Neural cell (in vitro differentiated cells): Measurements from ENCODE around the gene RALGPS1. TPM values are rescaled to one million over a fixed set of nuclear protein-coding genes. Genes with fewer than 3 reads are reported as not detected.

ENCODE experiments used
- H2AFZ ChIP-seq: fragments of 200-600, 300-800 bp; sonication (generic), shearing (Covaris generic); 2 replicates; pipeline ENCODE4 v1.6.0; 2014; ENCODE audit warnings: low read depth, mild to moderate bottlenecking, antibody characterized with exemption, low read length, moderate library complexity
- H3F3A ChIP-seq: fragments of 200-600 bp; shearing (Covaris generic); 2 replicates; pipeline ENCODE4 v1.6.1; 2016; ENCODE audit warnings: mild to moderate bottlenecking, moderate library complexity, mixed read lengths, antibody characterized with exemption, low read length; ENCODE audit not compliant: insufficient read depth, poor library complexity, severe bottlenecking
- H3K27ac ChIP-seq: fragments of 200-600, 300-800 bp; sonication (generic), shearing (Covaris generic); 2 replicates; pipeline ENCODE4 v1.5.1; 2014; ENCODE audit warnings: mild to moderate bottlenecking, low read length, moderate library complexity
- H3K27me3 ChIP-seq: fragments of 300-800, 200-600 bp; sonication (generic), shearing (Covaris generic); 2 replicates; pipeline ENCODE4 v1.6.0; 2014; ENCODE audit warnings: mild to moderate bottlenecking, low read depth, low read length, moderate library complexity; ENCODE audit not compliant: insufficient read depth
- H3K36me3 ChIP-seq: fragments of 300-800, 200-600 bp; sonication (generic), shearing (Covaris generic); 2 replicates; pipeline ENCODE4 v1.5.1; 2014; ENCODE audit warnings: mild to moderate bottlenecking, antibody characterized with exemption, low read length, moderate library complexity; ENCODE audit not compliant: insufficient read depth
- H3K4me2 ChIP-seq: fragments of 300-800, 200-600 bp; sonication (generic), shearing (Covaris generic); 2 replicates; pipeline ENCODE4 v1.6.0; 2014; ENCODE audit warnings: mild to moderate bottlenecking, low read length
- H3K4me3 ChIP-seq: fragments of 300-800, 200-600 bp; sonication (generic), shearing (Covaris generic); 2 replicates; pipeline ENCODE4 v1.5.1; 2014; ENCODE audit warnings: mild to moderate bottlenecking, low read length, moderate library complexity
- H3K79me2 ChIP-seq: fragments of 200-600 bp; shearing (Covaris generic); replicated peaks from 2 replicates; pipeline ENCODE4 v1.6.0; 2014; ENCODE audit warnings: mild to moderate bottlenecking, low read length, moderate library complexity; ENCODE audit not compliant: insufficient read depth
- H3K9ac ChIP-seq: fragments of 300-800, 200-600 bp; sonication (generic), shearing (Covaris generic); 2 replicates; pipeline ENCODE4 v1.6.1; 2016; ENCODE audit warnings: mild to moderate bottlenecking, low read length, mixed read lengths
- H3K9me2 ChIP-seq: fragments of 200-600 bp; shearing (Covaris generic); 2 replicates; pipeline ENCODE4 v1.6.1; 2016; ENCODE audit warnings: mild to moderate bottlenecking, low read length, mixed read lengths; ENCODE audit not compliant: insufficient read depth
- H3K9me3 ChIP-seq: fragments of 200-600, 300-800 bp; sonication (generic), shearing (Covaris generic); 2 replicates; pipeline ENCODE4 v1.6.1; 2016; ENCODE audit warnings: mild to moderate bottlenecking, mixed run types, low read length, moderate library complexity, mixed read lengths
- H4K20me1 ChIP-seq: fragments of 200-600 bp; shearing (Covaris generic); 2 replicates; pipeline ENCODE4 v1.6.1; 2016; ENCODE audit warnings: mild to moderate bottlenecking, mixed run types; ENCODE audit not compliant: insufficient read depth
- EP300 ChIP-seq: fragments of 450-650 bp; conservative IDR thresholded peaks from 2 replicates; pipeline ENCODE4 v1.6.1; 2014; ENCODE audit warnings: antibody characterized with exemption, mild to moderate bottlenecking, moderate library complexity; ENCODE audit not compliant: poor library complexity, severe bottlenecking
- EZH2 ChIP-seq: fragments of 200-600, 300-800 bp; shearing (Covaris generic), sonication (generic); IDR thresholded peaks from 2 replicates; pipeline ENCODE4 v1.6.1; 2014; ENCODE audit warnings: antibody characterized with exemption, low read length, borderline replicate concordance, mild to moderate bottlenecking; ENCODE audit not compliant: insufficient read depth, poor library complexity, severe bottlenecking
- MXI1 ChIP-seq: fragments of 450-650 bp; conservative IDR thresholded peaks from 2 replicates; pipeline ENCODE4 v1.6.1; 2014; ENCODE audit warnings: antibody characterized with exemption, mild to moderate bottlenecking; ENCODE audit not compliant: poor library complexity, severe bottlenecking
- POLR2AphosphoS5 ChIP-seq: IDR thresholded peaks from 2 replicates; pipeline ENCODE4 v1.6.1; 2012
- RAD21 ChIP-seq: fragments of 450-650 bp; conservative IDR thresholded peaks from 2 replicates; pipeline ENCODE4 v1.6.1; 2014; ENCODE audit warnings: antibody characterized with exemption, mild to moderate bottlenecking, moderate library complexity
- SMC3 ChIP-seq: fragments of 450-650 bp; conservative IDR thresholded peaks from 2 replicates; pipeline ENCODE4 v1.6.1; 2014; ENCODE audit warnings: antibody characterized with exemption, mild to moderate bottlenecking, moderate library complexity; ENCODE audit not compliant: poor library complexity
- TAF1 ChIP-seq: IDR thresholded peaks from 2 replicates; pipeline ENCODE4 v1.6.1; 2012; ENCODE audit warnings: low read depth
- polyA plus RNA-seq: library from polyadenylated mRNA; depleted of rRNA; stranded (reverse); fragments of >200 nt; gene quantifications from 2 replicates; pipeline ENCODE4 v1.2.3, GENCODE V29; 2014
- TF ChIP-seq, protein P1 (sequence below): fragments of 450-650 bp; IDR thresholded peaks from 2 replicates; pipeline ENCODE4 v1.5.1; 2014; ENCODE audit warnings: antibody characterized with exemption, mild to moderate bottlenecking, moderate library complexity; ENCODE audit not compliant: poor library complexity, severe bottlenecking
- TF ChIP-seq, protein P2 (sequence below): IDR thresholded peaks from 2 replicates; pipeline ENCODE4 v1.6.1; 2012; ENCODE audit warnings: borderline replicate concordance

Gene RALGPS1
- polyA plus RNA-seq, 1 donor from 2014 or later: 37.1 TPM

DNA sequence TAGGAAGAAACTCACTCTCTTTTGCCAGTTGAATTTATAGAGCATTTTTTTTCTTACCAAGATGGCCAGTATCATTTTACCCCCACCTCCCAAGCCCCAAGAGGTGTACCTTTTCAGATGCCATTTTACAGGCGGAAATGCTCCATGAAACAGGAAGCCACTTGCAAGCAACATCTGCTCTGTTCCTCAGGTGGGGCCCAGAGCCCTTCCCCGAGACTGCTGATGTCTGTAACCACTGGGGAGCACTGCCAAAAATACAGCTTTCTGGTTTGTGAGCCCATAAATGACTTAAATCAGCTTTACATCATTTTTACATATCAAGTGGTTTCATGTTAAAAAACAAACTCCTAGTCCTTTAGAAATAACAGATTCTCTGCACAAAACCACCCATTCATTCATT is 307.1 kb downstream of the RALGPS1 start:
- TF ChIP-seq MXI1: no peak
- TF ChIP-seq EZH2: no peak
- no peak for TF ChIP-seq POLR2AphosphoS5
- no peak for TF ChIP-seq RAD21
- TF ChIP-seq, protein P1, sequence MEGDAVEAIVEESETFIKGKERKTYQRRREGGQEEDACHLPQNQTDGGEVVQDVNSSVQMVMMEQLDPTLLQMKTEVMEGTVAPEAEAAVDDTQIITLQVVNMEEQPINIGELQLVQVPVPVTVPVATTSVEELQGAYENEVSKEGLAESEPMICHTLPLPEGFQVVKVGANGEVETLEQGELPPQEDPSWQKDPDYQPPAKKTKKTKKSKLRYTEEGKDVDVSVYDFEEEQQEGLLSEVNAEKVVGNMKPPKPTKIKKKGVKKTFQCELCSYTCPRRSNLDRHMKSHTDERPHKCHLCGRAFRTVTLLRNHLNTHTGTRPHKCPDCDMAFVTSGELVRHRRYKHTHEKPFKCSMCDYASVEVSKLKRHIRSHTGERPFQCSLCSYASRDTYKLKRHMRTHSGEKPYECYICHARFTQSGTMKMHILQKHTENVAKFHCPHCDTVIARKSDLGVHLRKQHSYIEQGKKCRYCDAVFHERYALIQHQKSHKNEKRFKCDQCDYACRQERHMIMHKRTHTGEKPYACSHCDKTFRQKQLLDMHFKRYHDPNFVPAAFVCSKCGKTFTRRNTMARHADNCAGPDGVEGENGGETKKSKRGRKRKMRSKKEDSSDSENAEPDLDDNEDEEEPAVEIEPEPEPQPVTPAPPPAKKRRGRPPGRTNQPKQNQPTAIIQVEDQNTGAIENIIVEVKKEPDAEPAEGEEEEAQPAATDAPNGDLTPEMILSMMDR: no peak
- no peak for TF ChIP-seq SMC3
- no peak for TF ChIP-seq TAF1
- TF ChIP-seq EP300: no peak
- TF ChIP-seq, protein P2, sequence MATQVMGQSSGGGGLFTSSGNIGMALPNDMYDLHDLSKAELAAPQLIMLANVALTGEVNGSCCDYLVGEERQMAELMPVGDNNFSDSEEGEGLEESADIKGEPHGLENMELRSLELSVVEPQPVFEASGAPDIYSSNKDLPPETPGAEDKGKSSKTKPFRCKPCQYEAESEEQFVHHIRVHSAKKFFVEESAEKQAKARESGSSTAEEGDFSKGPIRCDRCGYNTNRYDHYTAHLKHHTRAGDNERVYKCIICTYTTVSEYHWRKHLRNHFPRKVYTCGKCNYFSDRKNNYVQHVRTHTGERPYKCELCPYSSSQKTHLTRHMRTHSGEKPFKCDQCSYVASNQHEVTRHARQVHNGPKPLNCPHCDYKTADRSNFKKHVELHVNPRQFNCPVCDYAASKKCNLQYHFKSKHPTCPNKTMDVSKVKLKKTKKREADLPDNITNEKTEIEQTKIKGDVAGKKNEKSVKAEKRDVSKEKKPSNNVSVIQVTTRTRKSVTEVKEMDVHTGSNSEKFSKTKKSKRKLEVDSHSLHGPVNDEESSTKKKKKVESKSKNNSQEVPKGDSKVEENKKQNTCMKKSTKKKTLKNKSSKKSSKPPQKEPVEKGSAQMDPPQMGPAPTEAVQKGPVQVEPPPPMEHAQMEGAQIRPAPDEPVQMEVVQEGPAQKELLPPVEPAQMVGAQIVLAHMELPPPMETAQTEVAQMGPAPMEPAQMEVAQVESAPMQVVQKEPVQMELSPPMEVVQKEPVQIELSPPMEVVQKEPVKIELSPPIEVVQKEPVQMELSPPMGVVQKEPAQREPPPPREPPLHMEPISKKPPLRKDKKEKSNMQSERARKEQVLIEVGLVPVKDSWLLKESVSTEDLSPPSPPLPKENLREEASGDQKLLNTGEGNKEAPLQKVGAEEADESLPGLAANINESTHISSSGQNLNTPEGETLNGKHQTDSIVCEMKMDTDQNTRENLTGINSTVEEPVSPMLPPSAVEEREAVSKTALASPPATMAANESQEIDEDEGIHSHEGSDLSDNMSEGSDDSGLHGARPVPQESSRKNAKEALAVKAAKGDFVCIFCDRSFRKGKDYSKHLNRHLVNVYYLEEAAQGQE: no peak
- Histone ChIP-seq H3K9me2 (no peaks in the 10 kb centered on the region), H3K79me2 (no peaks in the 10 kb centered on the region), H3K4me2 (no peak overlapping the region), H3K27ac (no peak overlapping the region), H3K9me3 (no peaks in the 10 kb centered on the region), H2AFZ (no peak overlapping the region), H3K36me3 (no peaks in the 10 kb centered on the region), H4K20me1 (no peaks in the 10 kb centered on the region), H3K4me3 (no peak overlapping the region), H3K27me3 (peaks cover 10% of the 10 kb centered on the region), H3F3A (no peaks in the 10 kb centered on the region), H3K9ac (no peak overlapping the region)

DNA sequence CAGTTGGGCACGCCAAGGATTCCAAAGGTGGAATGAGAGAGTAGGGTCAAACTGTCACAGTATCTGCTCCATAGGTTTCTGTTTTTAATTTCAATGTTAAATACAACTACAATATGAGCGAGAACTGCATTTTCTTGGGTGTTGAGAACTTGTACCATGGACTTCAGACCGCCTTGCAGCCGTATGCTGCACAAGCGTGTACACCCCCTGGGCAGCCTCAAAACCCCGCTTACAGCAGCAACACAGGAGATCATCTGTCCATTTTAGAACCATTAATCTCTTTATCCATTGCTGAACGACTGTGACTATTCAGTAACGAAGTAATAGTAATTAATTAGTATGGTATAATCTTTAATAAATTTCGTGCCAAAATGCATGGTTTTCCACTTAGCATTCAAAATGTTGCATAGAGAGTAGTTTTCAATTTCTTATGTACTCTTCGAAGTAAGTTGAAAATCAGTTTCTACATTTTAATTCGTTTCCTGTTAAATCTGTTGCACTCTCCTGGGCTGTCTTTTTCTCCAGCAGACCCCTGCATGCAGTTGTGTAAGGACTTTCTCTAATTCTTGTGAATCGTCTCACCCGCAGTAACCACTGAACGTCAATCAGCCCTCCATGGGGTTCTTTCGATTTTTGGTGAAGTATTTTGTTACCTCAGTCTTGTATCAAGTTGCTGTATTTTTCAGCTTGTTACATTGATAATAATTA is 308.0 kb downstream of the RALGPS1 start:
- Histone ChIP-seq H3K36me3 (no peaks in the 10 kb centered on the region), H4K20me1 (no peaks in the 10 kb centered on the region), H3K9me3 (no peaks in the 10 kb centered on the region), H2AFZ (no peak overlapping the region), H3K27ac (no peak overlapping the region), H3K79me2 (no peaks in the 10 kb centered on the region), H3K9ac (no peak overlapping the region), H3F3A (no peaks in the 10 kb centered on the region), H3K27me3 (peaks cover 14% of the 10 kb centered on the region), H3K4me2 (no peak overlapping the region), H3K4me3 (no peak overlapping the region), H3K9me2 (no peaks in the 10 kb centered on the region)
- TF ChIP-seq EZH2: no peak
- no peak for TF ChIP-seq SMC3
- TF ChIP-seq MXI1: no peak

DNA sequence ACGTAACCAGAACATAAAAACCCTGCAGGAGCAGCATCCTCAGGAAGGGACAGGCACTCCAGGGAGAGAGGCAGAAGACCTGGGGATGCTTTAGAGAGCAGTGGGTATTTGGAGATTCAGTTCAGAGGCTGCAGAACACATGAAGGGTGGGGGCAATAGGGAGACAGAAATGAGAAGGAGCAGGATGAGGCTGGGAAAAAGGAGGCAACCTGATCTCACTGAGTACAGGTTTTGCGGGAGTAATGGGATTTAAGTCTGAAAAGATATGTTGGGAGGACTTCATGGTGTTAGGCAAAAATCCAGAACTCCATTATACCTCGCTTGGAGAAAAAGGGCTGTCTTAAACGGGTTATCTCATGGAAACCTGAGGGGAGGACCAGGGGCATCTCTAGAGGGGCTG is 308.7 kb downstream of the RALGPS1 start:
- Histone ChIP-seq H3K4me3 (no peak overlapping the region), H3K27ac (no peak overlapping the region), H3K79me2 (no peaks in the 10 kb centered on the region), H3K9ac (no peak overlapping the region), H3K27me3 (peaks cover 14% of the 10 kb centered on the region), H3K9me2 (no peaks in the 10 kb centered on the region), H4K20me1 (no peaks in the 10 kb centered on the region), H3K36me3 (no peaks in the 10 kb centered on the region), H3F3A (no peaks in the 10 kb centered on the region), H2AFZ (no peak overlapping the region), H3K9me3 (no peaks in the 10 kb centered on the region), H3K4me2 (no peak overlapping the region)
- no peak for TF ChIP-seq EP300
- no peak for TF ChIP-seq MXI1
- no peak for TF ChIP-seq RAD21
- no peak for TF ChIP-seq SMC3
- TF ChIP-seq, protein P2: no peak
- no peak for TF ChIP-seq TAF1
- TF ChIP-seq POLR2AphosphoS5: no peak
- TF ChIP-seq, protein P1: no peak
- no peak for TF ChIP-seq EZH2
